ENCODE data around the gene KLHL15. TPM values are rescaled to one million over a fixed set of nuclear protein-coding genes. Genes with fewer than 3 reads are reported as not detected.

Gene KLHL15
- total and polyA plus RNA-seq, 2 of the 4 experiments (the other 2 are of a cell fraction), result 2.4 to 7.5 TPM

DNA sequence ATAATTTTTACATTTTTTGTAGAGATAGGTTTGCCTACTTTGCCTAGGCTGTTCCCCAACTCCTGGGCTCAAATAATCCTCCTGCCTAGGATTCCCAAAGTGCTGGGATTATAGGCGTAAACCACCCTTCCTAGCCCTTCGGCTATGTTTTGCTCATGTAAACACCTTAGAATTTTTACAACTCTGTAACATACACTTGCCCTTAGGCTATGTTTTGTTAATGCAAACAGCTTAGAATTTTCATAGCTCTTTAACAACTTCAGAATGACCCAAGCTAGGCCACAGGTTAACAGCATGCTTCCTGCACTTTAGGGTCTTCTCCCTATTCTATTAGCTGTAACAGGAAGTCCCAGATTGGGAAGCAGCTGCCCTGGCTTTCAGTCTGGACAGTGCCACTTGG is 24.2 kb downstream of the KLHL15 start:
- H4K8ac ChIP-seq (ENCODE audit: low read depth in 2 of 2, low read length in 2 of 2), result no peak overlapping the region
- POLR2A ChIA-PET (ENCODE audit: unreplicated experiment), result no interaction called here
- H3K14ac ChIP-seq (replicated peaks; ENCODE audit: low read depth, low read length), result no peak overlapping the region
- H3K56ac ChIP-seq (ENCODE audit: extremely low read depth, insufficient read depth, low read length), result no peak overlapping the region
- no TSS peak for BruUV-seq (replicated peaks)
- H3K27me3 ChIP-seq (ENCODE audit: control insufficient read depth, insufficient read depth, low read length), result no peaks in the 10 kb centered on the region; the same call in 1 of the 2 replicates
- H3K9me3 ChIP-seq (ENCODE audit: control insufficient read depth, insufficient read depth, low read length), result no peaks in the 10 kb centered on the region
- H4K91ac ChIP-seq (ENCODE audit: insufficient read depth, low read depth, low read length), result no peak overlapping the region
- H3K9ac ChIP-seq (ENCODE audit: low read depth, low read length), result no peak overlapping the region
- no peak overlapping the region for H2BK15ac ChIP-seq (ENCODE audit: low read depth, low read length)
- H3K4me2 ChIP-seq (ENCODE audit: low read depth, low read length), result no peak overlapping the region
- H2BK5ac ChIP-seq (ENCODE audit: low read depth, low read length, poor library complexity, severe bottlenecking), result no peak overlapping the region
- H2AK5ac ChIP-seq (ENCODE audit: low read depth, low read length), result no peak overlapping the region
- H4K5ac ChIP-seq (ENCODE audit: low read depth, low read length), result no peak overlapping the region
- H3K27ac ChIP-seq (ENCODE audit: insufficient read depth, low read length), result no peak overlapping the region
- CTCF ChIA-PET, result no interaction called here
- DNase-seq (no peak), ATAC-seq (ENCODE audit: low read depth) (no peak)
- no peak overlapping the region for H2BK20ac ChIP-seq (ENCODE audit: low read depth, low read length)
- WGBS, 2 experiments (ENCODE audit: extremely low coverage in 2 of 2, insufficient read length in 1 of 2), result no CpG with 5 or more reads among the region's 2 CpGs
- H3K23ac ChIP-seq (ENCODE audit: low read depth, low read length), result no peak overlapping the region
- peaks cover 5% of the 10 kb centered on the region for H3K36me3 ChIP-seq (ENCODE audit: control insufficient read depth, insufficient read depth, low read length)
- no peaks in the 10 kb centered on the region for H4K20me1 ChIP-seq (ENCODE audit: insufficient read depth, low read length)
- H3K4me3 ChIP-seq (ENCODE audit: insufficient read depth, low read depth, low read length), result no peak overlapping the region
- intact Hi-C loops (cut with micrococcal nuclease) (no loop called here), dilution Hi-C loops (cut with HindIII; ENCODE audit: low sequenced_read_pairs, unreplicated experiment) (no loop called here), in situ Hi-C loops (cut with MboI; ENCODE audit: low sequenced_read_pairs) (no loop called here)
- H2BK120ac ChIP-seq (ENCODE audit: low read depth, low read length), result no peak overlapping the region
- no peak overlapping the region for H2AFZ ChIP-seq (replicated peaks; ENCODE audit: low read length, poor library complexity)
- no peaks in the 10 kb centered on the region for H3K79me1 ChIP-seq (ENCODE audit: low read depth in 1 of 2, low read length in 2 of 2)
- H2AK9ac ChIP-seq (replicated peaks; ENCODE audit: low read depth, low read length, poor library complexity), result no peak overlapping the region
- no peak overlapping the region for H3K4ac ChIP-seq (ENCODE audit: low read depth, low read length)
- H3K18ac ChIP-seq (ENCODE audit: low read depth, low read length), result no peak overlapping the region
- TF ChIP-seq BHLHE40 (IDR thresholded peaks at IDR 0.05; ENCODE audit: low read depth, low read length) (no peak), NFE2L2 (IDR thresholded peaks at IDR 0.05; ENCODE audit: low read depth, low read length) (no peak), POLR2A (IDR thresholded peaks at IDR 0.05; ENCODE audit: low read depth, low read length) (no peak), RCOR1 (IDR thresholded peaks at IDR 0.05; ENCODE audit: insufficient replicate concordance, low read length) (no peak), MAZ (IDR thresholded peaks at IDR 0.05; ENCODE audit: borderline replicate concordance, low read depth, low read length) (no peak)
- TF ChIP-seq, protein P1, sequence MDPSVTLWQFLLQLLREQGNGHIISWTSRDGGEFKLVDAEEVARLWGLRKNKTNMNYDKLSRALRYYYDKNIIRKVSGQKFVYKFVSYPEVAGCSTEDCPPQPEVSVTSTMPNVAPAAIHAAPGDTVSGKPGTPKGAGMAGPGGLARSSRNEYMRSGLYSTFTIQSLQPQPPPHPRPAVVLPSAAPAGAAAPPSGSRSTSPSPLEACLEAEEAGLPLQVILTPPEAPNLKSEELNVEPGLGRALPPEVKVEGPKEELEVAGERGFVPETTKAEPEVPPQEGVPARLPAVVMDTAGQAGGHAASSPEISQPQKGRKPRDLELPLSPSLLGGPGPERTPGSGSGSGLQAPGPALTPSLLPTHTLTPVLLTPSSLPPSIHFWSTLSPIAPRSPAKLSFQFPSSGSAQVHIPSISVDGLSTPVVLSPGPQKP (IDR thresholded peaks at IDR 0.05; ENCODE audit: borderline replicate concordance, low read depth, low read length), result no peak
- no peaks in the 10 kb centered on the region for H3K9me1 ChIP-seq (ENCODE audit: insufficient read depth, low read length)
- H3K4me1 ChIP-seq (ENCODE audit: control insufficient read depth, insufficient read depth, low read length), result no peaks in the 10 kb centered on the region
